Activated gamma-delta T cell (primary cell): ENCODE results near the gene ATP8A1.
"Not testable (repeated sequence)": the region's sequence is repeated elsewhere in the genome, so short reads cannot be mapped to it uniquely, and the experiment has no call there.

Experiments
- DNase-seq: peaks from one replicate; lab custom pipeline; 2025; lab: John Stamatoyannopoulos, UW

Gene ATP8A1

GRCh38 chr4:42501624-42502401, 155.1 kb downstream of the ATP8A1 start:
- DNase-seq: no peak

- no peak for DNase-seq
These were observed 158.9 kb downstream of the ATP8A1 start for GRCh38 chr4:42498040-42498439.

- no peak for DNase-seq
These were observed 159.6 kb downstream of the ATP8A1 start for GRCh38 chr4:42497142-42497910.

- DNase-seq: no peak
These were observed 163.9 kb downstream of the ATP8A1 start for GRCh38 chr4:42492962-42493361.

- DNase-seq: no peak
These were observed 166.9 kb downstream of the ATP8A1 start for GRCh38 chr4:42490015-42490414.

GRCh38 chr4:42489095-42489494, 167.8 kb downstream of the ATP8A1 start:
- no peak for DNase-seq

- DNase-seq: no peak
These were observed 168.4 kb downstream of the ATP8A1 start for GRCh38 chr4:42488554-42488953.

GRCh38 chr4:42488114-42488513, 168.8 kb downstream of the ATP8A1 start:
- no peak for DNase-seq

- DNase-seq: no peak
These were observed 169.7 kb downstream of the ATP8A1 start for GRCh38 chr4:42487230-42487629.

GRCh38 chr4:42486156-42486555, 170.7 kb downstream of the ATP8A1 start:
- DNase-seq: not testable (repeated sequence)

GRCh38 chr4:42484630-42485029, 172.3 kb downstream of the ATP8A1 start:
- DNase-seq: no peak

- DNase-seq: no peak
These were observed 173.2 kb downstream of the ATP8A1 start for GRCh38 chr4:42483426-42484379.

GRCh38 chr4:42482516-42483327, 174.2 kb downstream of the ATP8A1 start:
- no peak for DNase-seq

GRCh38 chr4:42480717-42481116, 176.2 kb downstream of the ATP8A1 start:
- no peak for DNase-seq

GRCh38 chr4:42480281-42480680, 176.6 kb downstream of the ATP8A1 start:
- no peak for DNase-seq

- no peak for DNase-seq
These were observed 178.0 kb downstream of the ATP8A1 start for GRCh38 chr4:42478946-42479345.

- no peak for DNase-seq
These were observed 178.4 kb downstream of the ATP8A1 start for GRCh38 chr4:42478509-42478908.

- DNase-seq: no peak
These were observed 182.5 kb downstream of the ATP8A1 start for GRCh38 chr4:42474406-42474805.

- no peak for DNase-seq
These were observed 183.7 kb downstream of the ATP8A1 start for GRCh38 chr4:42473071-42473684.

- DNase-seq: no peak
These were observed 185.0 kb downstream of the ATP8A1 start for GRCh38 chr4:42471896-42472295.

- DNase-seq: no peak
These were observed 186.9 kb downstream of the ATP8A1 start for GRCh38 chr4:42470023-42470422.
